Activated CD4-positive, alpha-beta T cell treated with anti-CD3 and anti-CD28 coated beads, Interleukin-10, Interleukin-2, amounts not matched to agents 100 ng/mL and 50 ng/mL, durations not matched to agents 16 hours and 8 hours (primary cell): ENCODE results near the gene FUT4.
"Not testable (repeated sequence)": the region's sequence is repeated elsewhere in the genome, so short reads cannot be mapped to it uniquely, and the experiment has no call there.

ENCODE experiments used
- DNase-seq: peaks from one replicate; pipeline ENCODE4 v3.0.0-alpha.2; 2020

Gene FUT4

GRCh38 chr11:94568717-94569116, 25.0 kb downstream of the FUT4 start:
- DNase-seq = no peak

GRCh38 chr11:94572975-94573374, 29.3 kb downstream of the FUT4 start:
- not testable (repeated sequence) for DNase-seq

- DNase-seq = no peak
These were observed 30.7 kb downstream of the FUT4 start for GRCh38 chr11:94574193-94574961.

- no peak for DNase-seq
These were observed 32.6 kb downstream of the FUT4 start for GRCh38 chr11:94576306-94576705.

GRCh38 chr11:94577841-94578240, 34.1 kb downstream of the FUT4 start:
- no peak for DNase-seq

- no peak for DNase-seq
These were observed 38.2 kb downstream of the FUT4 start for GRCh38 chr11:94581926-94582325.

- no peak for DNase-seq
These were observed 39.6 kb downstream of the FUT4 start for GRCh38 chr11:94583213-94583865.

- no peak for DNase-seq
These were observed 40.3 kb downstream of the FUT4 start for GRCh38 chr11:94583866-94584500.

- DNase-seq = no peak
These were observed 41.3 kb downstream of the FUT4 start for GRCh38 chr11:94584978-94585377.

GRCh38 chr11:94585399-94585798, 41.7 kb downstream of the FUT4 start:
- no peak for DNase-seq

GRCh38 chr11:94586546-94586945, 42.8 kb downstream of the FUT4 start:
- no peak for DNase-seq

- no peak for DNase-seq
These were observed 43.3 kb downstream of the FUT4 start for GRCh38 chr11:94586978-94587377.

- DNase-seq = no peak
These were observed 44.7 kb downstream of the FUT4 start for GRCh38 chr11:94588366-94588942.

GRCh38 chr11:94590352-94591041, 46.8 kb downstream of the FUT4 start:
- DNase-seq = no peak

GRCh38 chr11:94593030-94593429, 49.3 kb downstream of the FUT4 start:
- no peak for DNase-seq

- DNase-seq = no peak
These were observed 51.4 kb downstream of the FUT4 start for GRCh38 chr11:94595076-94595475.

- no peak for DNase-seq
These were observed 54.2 kb downstream of the FUT4 start for GRCh38 chr11:94597896-94598295.
